ENCODE measurements around the gene PTGES2.

- no peak for TF ChIP-seq CTCF (IDR thresholded peaks at IDR 0.05; ENCODE audit: insufficient read depth, low read depth, low read length)
- TF ChIP-seq EZH2 (IDR thresholded peaks at IDR 0.05; ENCODE audit: insufficient read depth, low read length) = no peak
Measured at GRCh38 chr9:128101690-128102089, 25.8 kb downstream of the PTGES2 start.
